HUES6 (cell line): ENCODE data around the gene DNAH9.

Experiments used
- H3K27ac ChIP-seq: 2 replicates; pipeline ENCODE4 v1.7.0; 2013; ENCODE audit warnings: low read depth, mild to moderate bottlenecking, low read length, inconsistent platforms
- H3K27me3 ChIP-seq: 2 replicates; pipeline ENCODE4 v1.6.1; 2013; ENCODE audit warnings: low read length; ENCODE audit not compliant: control insufficient read depth, insufficient read depth
- H3K36me3 ChIP-seq: 2 replicates; pipeline ENCODE4 v1.6.1; 2013; ENCODE audit warnings: low read length; ENCODE audit not compliant: control insufficient read depth, insufficient read depth
- H3K4me1 ChIP-seq: 2 replicates; pipeline ENCODE4 v1.6.1; 2013; ENCODE audit warnings: low read length; ENCODE audit not compliant: control insufficient read depth, insufficient read depth
- H3K4me3 ChIP-seq: 2 replicates; pipeline ENCODE4 v1.5.1; 2013; ENCODE audit warnings: low read depth, low read length
- H3K9ac ChIP-seq: one replicate; pipeline ENCODE4 v1.6.1; 2013; ENCODE audit warnings: mild to moderate bottlenecking, low read length
- H3K9me3 ChIP-seq: 2 replicates; pipeline ENCODE4 v1.6.1; 2013; ENCODE audit warnings: low read depth, low read length; ENCODE audit not compliant: control insufficient read depth, insufficient read depth

The DNAH9 gene

GRCh38 chr17:11719856-11720255 lies 121.6 kb downstream of the DNAH9 start:
- Histone ChIP-seq H3K36me3 (no peaks in the 10 kb centered on the region), H3K9me3 (peaks cover under 1% of the 10 kb centered on the region), H3K27me3 (0 out of 2 replicates have a peak, but pooled peaks cover 4% of the 10 kb centered on the region), H3K4me3 (no peak overlapping the region), H3K4me1 (no peaks in the 10 kb centered on the region), H3K27ac (no peak overlapping the region), H3K9ac (no peak overlapping the region)

GRCh38 chr17:11720816-11721215 lies 122.5 kb downstream of the DNAH9 start:
- Histone ChIP-seq H3K9me3 (peaks cover 3% of the 10 kb centered on the region), H3K36me3 (no peaks in the 10 kb centered on the region), H3K4me3 (no peak overlapping the region), H3K27me3 (0 out of 2 replicates have a peak, but pooled peaks cover 4% of the 10 kb centered on the region), H3K27ac (no peak overlapping the region), H3K4me1 (no peaks in the 10 kb centered on the region), H3K9ac (no peak overlapping the region)

- peaks cover 17% of the 10 kb centered on the region for H3K4me1 ChIP-seq
- no peak overlapping the region for H3K4me3 ChIP-seq
- no peaks in the 10 kb centered on the region for H3K27me3 ChIP-seq
- peaks cover 3% of the 10 kb centered on the region; the same call in 1 of the 2 replicates for H3K9me3 ChIP-seq
- no peak overlapping the region for H3K27ac ChIP-seq
- no peak overlapping the region for H3K9ac ChIP-seq
- no peaks in the 10 kb centered on the region for H3K36me3 ChIP-seq
Measured at GRCh38 chr17:11730747-11731146, 132.5 kb downstream of the DNAH9 start.

- Histone ChIP-seq H3K4me3 (no peak overlapping the region), H3K36me3 (no peaks in the 10 kb centered on the region), H3K27me3 (no peaks in the 10 kb centered on the region), H3K9me3 (no peaks in the 10 kb centered on the region), H3K4me1 (no peaks in the 10 kb centered on the region), H3K27ac (no peak overlapping the region), H3K9ac (no peak overlapping the region)
Measured at GRCh38 chr17:11736613-11737312, 138.5 kb downstream of the DNAH9 start.

GRCh38 chr17:11737313-11737679 lies 139.0 kb downstream of the DNAH9 start:
- H3K9ac ChIP-seq, result no peak overlapping the region
- H3K27me3 ChIP-seq, result no peaks in the 10 kb centered on the region
- no peak overlapping the region for H3K4me3 ChIP-seq
- no peaks in the 10 kb centered on the region for H3K36me3 ChIP-seq
- H3K4me1 ChIP-seq, result no peaks in the 10 kb centered on the region
- no peaks in the 10 kb centered on the region for H3K9me3 ChIP-seq
- no peak overlapping the region for H3K27ac ChIP-seq

- Histone ChIP-seq H3K27me3 (no peaks in the 10 kb centered on the region), H3K4me3 (no peak overlapping the region), H3K9ac (no peak overlapping the region)
Measured at GRCh38 chr17:11738151-11738550, 139.9 kb downstream of the DNAH9 start.

GRCh38 chr17:11739351-11739750 lies 141.1 kb downstream of the DNAH9 start:
- Histone ChIP-seq H3K9me3 (no peaks in the 10 kb centered on the region), H3K4me3 (no peak overlapping the region), H3K27ac (no peak overlapping the region), H3K4me1 (no peaks in the 10 kb centered on the region), H3K9ac (no peak overlapping the region), H3K36me3 (no peaks in the 10 kb centered on the region), H3K27me3 (no peaks in the 10 kb centered on the region)

More at GRCh38 chr17:11738151-11738550, 139.9 kb downstream of the DNAH9 start:
- Histone ChIP-seq H3K4me1 (no peaks in the 10 kb centered on the region), H3K36me3 (no peaks in the 10 kb centered on the region), H3K9me3 (no peaks in the 10 kb centered on the region), H3K27ac (no peak overlapping the region)

- no peaks in the 10 kb centered on the region for H3K27me3 ChIP-seq
Measured at GRCh38 chr17:11739848-11740247, 141.6 kb downstream of the DNAH9 start.

GRCh38 chr17:11742886-11743285 lies 144.6 kb downstream of the DNAH9 start:
- no peak overlapping the region for H3K9ac ChIP-seq
- H3K27me3 ChIP-seq, result no peaks in the 10 kb centered on the region
- no peak overlapping the region for H3K4me3 ChIP-seq
- 0 out of 2 replicates have a peak, but pooled peaks cover 6% of the 10 kb centered on the region for H3K9me3 ChIP-seq
- no peaks in the 10 kb centered on the region for H3K36me3 ChIP-seq
- H3K27ac ChIP-seq, result no peak overlapping the region
- no peaks in the 10 kb centered on the region for H3K4me1 ChIP-seq

More at GRCh38 chr17:11739848-11740247, 141.6 kb downstream of the DNAH9 start:
- H3K9ac ChIP-seq, result no peak overlapping the region
- no peak overlapping the region for H3K27ac ChIP-seq
- H3K9me3 ChIP-seq, result no peaks in the 10 kb centered on the region
- no peak overlapping the region for H3K4me3 ChIP-seq
- H3K36me3 ChIP-seq, result no peaks in the 10 kb centered on the region
- no peaks in the 10 kb centered on the region for H3K4me1 ChIP-seq

GRCh38 chr17:11744696-11745095 lies 146.4 kb downstream of the DNAH9 start:
- H3K4me1 ChIP-seq, result no peaks in the 10 kb centered on the region
- no peak overlapping the region for H3K9ac ChIP-seq
- 0 out of 2 replicates have a peak, but pooled peaks cover 6% of the 10 kb centered on the region for H3K9me3 ChIP-seq

GRCh38 chr17:11747441-11747840 lies 149.2 kb downstream of the DNAH9 start:
- H3K27ac ChIP-seq, result no peak overlapping the region
- H3K36me3 ChIP-seq, result no peaks in the 10 kb centered on the region
- H3K27me3 ChIP-seq, result no peaks in the 10 kb centered on the region
- no peak overlapping the region for H3K9ac ChIP-seq
- H3K9me3 ChIP-seq, result 0 out of 2 replicates have a peak, but pooled peaks cover 6% of the 10 kb centered on the region
- no peaks in the 10 kb centered on the region for H3K4me1 ChIP-seq
- no peak overlapping the region for H3K4me3 ChIP-seq

More at GRCh38 chr17:11744696-11745095, 146.4 kb downstream of the DNAH9 start:
- Histone ChIP-seq H3K27me3 (no peaks in the 10 kb centered on the region), H3K4me3 (no peak overlapping the region), H3K36me3 (no peaks in the 10 kb centered on the region), H3K27ac (no peak overlapping the region)
